HuH-7.5 (cell line): Measurements from ENCODE around the gene SUSD6.

Source experiments
- DNase-seq: peaks from one replicate; pipeline ENCODE4 v3.0.0; 2011; ENCODE audit warnings: low spot score

The SUSD6 gene

DNA sequence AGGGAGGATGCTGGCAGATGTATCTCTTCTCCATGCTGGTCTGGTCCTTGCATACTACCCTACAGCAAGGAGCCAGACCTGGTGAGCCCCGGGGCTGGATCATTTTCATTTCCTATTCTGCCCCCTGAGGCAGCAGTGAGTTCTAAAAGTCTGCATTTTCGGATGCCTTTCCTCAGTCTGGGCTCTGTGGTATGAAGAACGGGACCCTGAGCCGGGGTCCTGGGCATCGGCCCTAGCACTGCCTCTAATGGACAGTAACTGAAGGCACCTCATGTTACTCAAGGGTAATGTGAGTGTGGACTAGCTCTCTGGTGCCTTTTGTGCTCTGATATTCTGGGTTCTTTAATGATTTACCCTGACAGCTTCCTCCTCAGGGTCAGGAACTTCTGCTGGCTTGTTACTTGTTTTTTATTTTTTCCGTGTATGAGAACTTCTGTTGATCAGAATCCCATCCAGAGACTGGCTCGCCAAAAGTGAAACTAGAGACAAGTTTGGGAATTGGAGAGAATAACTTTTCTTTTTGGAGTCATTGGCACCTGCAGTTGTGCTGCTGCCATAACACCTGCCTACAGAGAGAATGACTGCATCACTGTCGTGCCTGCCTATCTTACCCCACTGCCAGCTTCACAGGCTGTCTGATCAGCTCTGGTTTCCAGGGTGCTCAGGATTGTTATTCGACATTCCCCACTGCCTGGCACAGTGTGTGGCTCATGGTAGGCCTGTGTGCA lies 62.3 kb downstream of the SUSD6 start:
- no peak for DNase-seq

DNA sequence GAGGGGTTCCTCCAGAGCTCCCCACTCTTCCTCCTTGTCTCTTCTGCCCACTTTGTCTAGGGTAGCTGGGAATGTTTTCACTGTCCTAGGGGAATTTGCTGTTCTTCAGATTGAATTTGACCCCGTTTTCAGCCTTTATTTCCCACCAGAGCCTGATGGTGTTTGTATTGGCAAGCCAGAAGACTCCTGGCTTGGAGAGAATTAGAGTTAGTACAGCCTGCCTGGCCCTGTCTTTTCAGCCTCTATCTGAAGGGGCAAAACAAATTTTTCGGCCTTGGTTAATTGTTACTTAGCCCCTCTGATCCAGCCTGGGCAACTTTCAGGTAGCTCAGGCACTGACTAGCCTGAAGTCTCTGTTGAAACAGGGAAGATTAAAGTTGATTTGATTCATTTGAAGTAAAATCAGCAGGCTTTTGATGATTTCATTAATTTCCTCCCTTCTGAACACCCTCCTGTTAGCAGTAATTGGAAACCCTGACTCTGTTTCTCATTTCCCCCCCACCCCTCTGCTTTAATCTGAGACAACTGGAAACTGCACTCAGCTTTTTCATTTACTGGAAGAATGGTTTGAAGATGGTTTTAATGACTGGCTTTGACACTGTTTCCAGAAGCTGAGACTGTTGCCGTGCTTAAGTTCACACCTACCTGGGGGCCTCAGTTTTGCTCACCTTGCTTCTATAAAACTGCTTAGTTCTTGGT lies 63.3 kb downstream of the SUSD6 start:
- no peak for DNase-seq

DNA sequence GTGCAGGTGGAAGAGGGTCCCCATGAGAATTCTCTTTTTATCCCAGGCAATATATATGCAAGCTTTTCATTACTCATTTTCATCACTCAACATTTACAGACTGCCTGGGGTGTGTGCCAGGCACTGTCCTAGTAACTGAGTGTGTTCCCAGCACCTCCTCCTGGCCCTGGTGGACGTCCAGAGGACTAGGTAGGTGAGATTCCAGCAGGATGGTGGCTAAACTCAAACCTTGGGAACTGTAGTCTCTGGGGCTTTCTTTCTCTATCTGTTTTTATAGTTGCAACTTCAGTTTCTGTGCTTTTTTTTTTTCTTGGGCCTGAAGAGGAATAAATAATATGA lies 63.8 kb downstream of the SUSD6 start:
- DNase-seq = no peak

DNA sequence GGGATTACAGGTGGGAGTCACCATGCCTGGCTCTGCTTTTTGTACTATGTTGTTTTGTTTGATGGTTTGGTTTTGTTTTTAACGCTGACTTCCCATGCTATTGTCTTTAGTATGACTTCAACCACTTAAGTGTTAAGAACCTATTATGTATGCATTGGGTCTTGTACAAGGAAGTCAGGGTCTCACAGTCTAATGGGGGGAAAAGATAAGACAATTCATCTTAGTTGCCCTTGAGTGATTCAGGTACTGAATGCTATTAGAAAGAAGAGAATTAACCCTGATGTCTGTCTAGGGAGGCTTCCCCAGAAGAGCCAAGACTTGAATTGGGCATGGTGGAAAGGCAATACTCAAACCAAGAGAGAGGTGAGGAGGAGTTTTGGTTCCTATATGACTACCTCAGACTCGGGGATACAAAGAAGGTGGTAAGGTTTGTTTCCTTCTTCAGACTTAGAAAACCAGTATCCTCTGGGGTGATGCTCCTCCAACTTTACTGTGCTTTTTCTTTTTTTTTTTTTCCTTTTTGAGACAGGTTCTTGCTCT lies 64.6 kb downstream of the SUSD6 start:
- DNase-seq = no peak

DNA sequence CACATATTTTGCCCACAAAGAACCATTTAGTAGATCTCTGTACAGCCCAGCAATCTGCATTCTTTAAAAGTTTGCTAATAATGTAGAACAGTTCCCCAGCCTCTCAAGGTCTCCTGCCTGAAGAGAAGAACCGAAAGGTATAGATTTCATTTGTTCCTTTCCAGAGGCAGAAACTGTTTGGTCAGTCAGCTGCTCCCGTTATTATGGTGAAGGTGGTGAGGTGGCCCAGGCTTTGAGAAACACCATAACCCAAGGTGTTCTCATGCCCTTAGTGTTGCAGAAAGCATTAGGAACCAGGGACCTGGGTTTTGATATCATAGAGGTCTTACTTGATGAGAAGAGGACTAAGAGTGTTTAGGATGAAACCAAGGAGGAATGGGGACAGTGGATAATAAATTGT lies 65.3 kb downstream of the SUSD6 start:
- no peak for DNase-seq

DNA sequence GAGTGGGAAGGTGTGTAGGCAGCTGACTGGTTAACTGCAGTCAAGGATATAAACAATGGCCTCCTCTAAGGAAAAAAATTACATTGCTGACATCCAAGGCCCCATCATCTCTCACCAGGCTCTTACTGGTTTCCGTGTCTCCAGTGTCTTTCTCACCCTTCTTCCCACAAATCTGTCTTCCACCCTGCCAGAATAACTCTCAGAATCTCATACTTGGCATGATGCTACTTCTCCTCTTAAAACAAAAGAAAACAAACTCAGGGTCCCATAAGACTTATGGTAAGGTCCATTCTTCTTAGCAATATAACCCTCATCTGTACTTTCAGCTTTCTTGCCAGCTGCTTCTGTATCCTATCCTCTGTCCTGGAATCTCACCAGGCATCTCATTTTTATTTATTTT lies 68.9 kb downstream of the SUSD6 start:
- no peak for DNase-seq

DNA sequence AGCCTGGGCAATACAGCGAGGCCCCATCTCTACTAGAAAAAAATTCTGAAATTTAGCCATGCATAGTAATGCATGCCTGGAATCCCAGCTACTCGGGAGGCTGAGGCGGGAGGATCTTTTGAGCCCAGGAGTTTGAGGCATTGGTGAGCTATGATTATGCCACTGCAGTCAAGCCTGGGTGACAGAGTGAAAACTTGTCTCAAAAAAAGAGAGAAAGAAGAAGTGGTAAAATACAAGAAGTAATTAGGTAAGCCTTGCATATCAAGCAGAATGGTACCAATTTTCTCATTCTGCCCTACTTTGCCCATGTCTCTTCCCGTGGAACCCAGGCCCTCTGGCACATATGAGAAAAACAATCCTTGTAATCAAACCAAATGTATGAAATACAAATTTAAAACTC lies 70.7 kb downstream of the SUSD6 start:
- no peak for DNase-seq

DNA sequence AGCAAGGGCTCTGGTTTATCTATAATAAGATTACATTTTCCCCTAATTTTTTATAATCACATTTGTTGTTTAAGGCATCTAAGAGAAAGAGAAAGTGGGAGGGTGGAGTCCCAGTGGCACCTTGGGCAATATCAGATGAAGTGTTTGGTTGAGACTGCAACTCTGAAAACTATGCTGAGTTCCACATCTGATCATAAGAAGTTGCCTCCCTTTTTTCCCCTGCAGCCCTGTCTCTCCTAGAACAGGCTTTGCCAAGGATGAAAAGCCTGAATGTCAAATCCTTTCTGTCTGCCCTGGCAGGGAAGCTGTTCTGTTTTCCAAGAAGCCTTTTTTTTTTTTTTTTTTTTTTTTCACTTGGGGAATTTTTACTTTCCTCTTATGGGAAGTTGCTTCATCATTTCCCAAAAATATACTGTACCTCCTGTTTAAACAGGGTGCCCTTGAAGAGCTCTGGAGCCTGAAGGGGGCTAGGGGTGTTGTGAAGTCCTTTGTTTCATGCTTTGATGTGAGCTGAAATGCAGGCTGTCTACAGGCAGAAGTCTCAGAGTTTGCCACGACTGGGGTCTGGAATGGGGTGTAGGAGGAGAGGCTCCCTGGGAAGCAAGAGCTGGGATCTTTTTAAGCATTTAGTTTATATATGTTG lies 71.3 kb downstream of the SUSD6 start:
- DNase-seq = no peak

DNA sequence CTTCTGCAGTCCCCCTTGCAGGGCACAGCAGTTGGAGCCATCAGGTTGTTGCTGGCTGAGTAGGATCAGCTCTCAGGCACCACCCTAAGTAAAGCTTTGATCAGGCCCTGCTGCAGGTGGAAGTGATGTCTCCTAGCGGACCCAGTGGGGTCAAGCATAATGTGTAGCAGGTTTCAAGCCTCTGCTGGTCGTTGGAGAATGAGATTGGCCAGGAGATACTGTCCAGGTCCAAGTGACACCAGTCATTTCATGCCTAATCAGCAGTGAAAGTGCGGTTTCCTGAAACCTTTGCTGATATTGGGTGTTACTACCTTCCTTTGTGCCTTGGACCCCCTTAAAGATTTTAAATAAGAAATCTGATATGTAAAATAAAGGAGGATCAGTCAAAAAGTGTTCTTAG lies 72.6 kb downstream of the SUSD6 start:
- no peak for DNase-seq

DNA sequence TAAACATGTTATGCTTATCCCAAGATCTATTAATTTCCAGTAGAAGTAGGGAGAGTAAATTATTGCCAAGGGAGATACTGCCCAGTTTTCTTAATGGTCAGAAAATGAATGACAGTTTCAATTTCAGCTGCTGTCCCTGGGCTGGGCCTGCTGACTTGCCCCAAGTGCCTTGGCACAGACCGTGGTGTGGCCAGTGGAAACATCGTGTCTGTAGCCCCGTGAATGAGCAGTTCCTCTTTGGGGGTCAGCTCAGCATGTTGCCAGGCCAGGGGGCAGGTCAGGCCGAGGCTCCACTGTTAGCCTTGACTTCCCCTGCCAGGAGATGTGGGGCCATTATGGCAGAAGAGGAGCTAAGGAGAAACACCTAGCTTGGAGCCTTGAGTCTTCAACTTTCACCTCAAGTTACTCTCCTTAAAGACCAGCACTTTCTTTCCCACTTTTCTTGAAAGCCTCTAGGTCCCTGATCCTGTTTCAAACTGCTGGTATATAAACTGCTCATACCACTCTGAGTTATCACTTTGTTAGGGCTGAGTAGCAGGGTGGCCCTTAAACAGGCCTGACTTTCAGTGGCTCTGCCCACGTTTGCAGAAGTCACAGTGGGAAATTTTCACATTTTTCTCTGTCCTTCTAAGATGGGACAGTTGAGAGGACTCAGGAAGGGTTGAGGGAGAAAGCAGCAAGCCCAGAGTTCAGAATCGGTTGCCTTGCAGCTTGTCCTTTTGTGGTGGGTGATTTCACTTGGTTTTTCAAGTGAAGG lies 73.2 kb downstream of the SUSD6 start:
- no peak for DNase-seq

DNA sequence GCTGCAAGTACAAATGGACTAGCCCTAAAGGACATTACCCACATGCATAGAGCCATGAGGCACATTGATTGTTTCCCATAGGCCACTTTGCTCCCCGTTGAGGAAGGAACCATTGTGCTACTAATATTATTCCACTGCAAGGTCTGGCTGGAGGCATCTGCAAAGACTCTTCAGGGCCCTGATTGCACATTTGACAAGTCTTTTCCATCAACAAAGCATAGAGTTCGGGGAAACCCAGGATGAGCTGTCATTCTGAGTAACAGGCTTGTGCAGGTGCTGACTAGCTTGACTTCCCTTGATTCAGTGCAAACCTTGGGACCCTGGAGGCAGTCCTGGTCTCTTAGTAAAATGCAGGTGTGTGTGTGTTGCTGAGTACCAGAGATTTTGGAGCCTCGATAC lies 73.8 kb downstream of the SUSD6 start:
- no peak for DNase-seq

DNA sequence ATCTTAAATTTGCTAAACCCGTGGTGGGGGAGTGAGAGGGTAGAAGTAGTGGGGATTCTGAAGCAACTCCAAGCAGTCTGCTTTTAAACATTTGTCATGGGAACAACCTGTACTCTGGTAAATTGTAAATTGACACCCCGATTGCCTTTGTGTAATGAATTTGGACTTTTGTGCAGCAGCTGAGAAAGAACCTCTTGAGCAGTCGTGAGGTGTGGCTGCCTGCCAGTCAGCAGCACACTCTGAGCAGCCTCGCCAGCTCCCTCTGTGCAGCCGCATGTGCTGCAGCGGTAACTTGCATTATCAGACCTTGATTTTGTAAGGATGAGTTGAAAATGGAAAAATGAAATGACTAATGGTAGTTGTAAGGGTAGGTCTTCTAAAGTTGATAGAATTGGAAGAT lies 74.3 kb downstream of the SUSD6 start:
- DNase-seq = no peak

DNA sequence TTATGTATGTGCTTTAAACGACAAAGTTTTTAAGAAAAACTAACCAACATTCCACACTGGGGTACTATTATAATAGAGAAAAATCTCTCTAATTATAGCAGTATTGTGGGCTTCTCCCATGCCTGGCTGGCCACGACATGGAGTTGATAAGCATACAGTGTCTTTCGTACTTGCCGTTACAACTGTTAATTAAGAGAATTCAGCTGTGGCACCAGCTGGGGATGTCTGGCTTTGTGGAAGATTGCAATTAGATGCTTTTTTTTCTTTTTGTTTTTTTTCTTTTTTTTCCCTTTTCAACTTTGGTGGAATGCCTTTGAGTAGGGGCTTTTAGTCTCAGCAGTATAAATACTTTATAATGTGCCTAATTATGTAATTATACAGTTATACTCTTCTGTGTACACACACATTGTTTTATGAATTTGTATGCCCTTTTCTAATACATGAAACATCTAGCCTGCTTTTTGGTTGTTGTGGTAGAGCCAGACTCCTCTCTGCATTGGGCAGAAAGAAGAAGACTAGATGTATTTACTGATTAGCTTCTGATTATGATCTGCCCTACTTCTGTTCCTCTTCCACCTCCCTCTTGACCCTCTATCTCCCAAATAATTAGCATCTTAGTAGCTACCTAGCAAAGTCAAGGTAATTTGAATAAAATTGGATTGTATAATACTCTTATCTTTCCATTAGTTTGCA lies 76.4 kb downstream of the SUSD6 start:
- DNase-seq = no peak

DNA sequence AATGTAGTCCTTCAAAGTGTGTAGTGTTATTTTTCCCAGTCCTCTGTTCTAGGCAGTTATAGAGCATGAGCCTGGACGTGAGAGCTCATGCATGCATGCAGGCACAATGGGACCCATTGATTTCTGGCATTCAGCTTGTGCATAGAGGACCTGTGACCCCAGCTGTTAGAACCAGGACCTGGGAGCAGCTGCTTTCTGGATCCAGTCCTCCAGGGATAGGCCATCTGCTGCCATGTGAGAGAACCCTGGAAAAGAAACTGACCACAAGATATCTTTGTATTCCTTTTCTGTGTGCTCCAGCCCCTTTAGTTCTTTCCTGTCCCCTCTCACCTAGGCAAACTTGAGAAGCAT lies 76.9 kb downstream of the SUSD6 start:
- no peak for DNase-seq

DNA sequence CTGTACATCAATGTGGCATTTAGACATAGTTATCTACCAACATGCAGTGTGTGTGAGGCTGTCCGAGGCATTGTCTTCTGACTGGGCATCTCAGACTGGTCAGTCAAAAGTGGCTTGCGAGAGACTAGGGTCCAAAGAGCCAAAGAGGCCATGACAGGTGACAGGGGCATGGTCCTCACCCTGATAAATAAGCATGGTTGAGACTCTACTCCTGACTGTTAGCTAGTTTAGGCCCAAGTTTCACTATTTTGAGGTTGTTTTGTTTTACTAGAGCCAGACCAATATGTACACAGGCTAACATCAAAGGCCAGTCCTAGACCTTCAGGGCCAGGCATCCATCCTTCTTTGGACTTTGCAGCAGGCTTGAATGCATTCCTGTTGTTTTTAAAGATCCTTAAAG lies 78.6 kb downstream of the SUSD6 start:
- DNase-seq = no peak

DNA sequence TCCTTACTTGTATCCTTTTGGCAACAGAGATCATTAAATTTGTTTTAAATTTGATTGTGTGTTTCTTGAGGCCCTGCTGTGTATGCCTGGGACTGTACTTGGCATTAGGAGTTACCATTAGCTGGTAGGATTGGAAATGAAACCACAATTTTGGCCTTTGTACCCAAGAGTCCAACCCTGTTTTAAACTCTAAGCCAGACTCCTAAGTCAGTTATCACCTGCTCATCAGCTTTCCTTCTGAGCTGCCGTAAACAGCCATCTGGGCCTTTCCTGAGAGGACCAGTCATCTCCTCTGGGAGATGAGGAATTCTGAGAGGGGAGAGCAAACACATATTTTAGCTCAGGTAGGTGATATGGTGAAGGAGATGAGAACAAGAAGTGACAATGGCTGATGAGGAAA lies 81.2 kb downstream of the SUSD6 start:
- no peak for DNase-seq

DNA sequence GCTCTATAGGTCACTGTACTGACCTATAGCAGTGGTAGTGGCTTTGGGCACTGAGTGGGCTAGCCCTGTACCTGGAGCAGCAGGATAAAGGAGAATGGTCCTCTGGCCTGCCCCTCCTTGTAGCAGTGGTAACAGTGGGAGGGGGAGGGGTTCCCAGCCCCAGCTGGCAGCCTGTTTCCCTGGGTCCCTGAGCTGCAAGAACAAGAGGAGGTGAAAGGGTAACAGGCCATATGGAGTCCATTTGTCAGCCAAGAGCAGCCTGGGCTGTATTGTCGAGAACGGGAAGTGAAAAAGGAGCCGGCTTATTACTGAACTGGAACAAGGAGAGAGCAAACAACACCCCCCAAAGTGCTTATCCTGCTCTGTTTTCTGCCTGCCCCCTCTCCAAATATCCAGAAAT lies 81.7 kb downstream of the SUSD6 start:
- DNase-seq = no peak

DNA sequence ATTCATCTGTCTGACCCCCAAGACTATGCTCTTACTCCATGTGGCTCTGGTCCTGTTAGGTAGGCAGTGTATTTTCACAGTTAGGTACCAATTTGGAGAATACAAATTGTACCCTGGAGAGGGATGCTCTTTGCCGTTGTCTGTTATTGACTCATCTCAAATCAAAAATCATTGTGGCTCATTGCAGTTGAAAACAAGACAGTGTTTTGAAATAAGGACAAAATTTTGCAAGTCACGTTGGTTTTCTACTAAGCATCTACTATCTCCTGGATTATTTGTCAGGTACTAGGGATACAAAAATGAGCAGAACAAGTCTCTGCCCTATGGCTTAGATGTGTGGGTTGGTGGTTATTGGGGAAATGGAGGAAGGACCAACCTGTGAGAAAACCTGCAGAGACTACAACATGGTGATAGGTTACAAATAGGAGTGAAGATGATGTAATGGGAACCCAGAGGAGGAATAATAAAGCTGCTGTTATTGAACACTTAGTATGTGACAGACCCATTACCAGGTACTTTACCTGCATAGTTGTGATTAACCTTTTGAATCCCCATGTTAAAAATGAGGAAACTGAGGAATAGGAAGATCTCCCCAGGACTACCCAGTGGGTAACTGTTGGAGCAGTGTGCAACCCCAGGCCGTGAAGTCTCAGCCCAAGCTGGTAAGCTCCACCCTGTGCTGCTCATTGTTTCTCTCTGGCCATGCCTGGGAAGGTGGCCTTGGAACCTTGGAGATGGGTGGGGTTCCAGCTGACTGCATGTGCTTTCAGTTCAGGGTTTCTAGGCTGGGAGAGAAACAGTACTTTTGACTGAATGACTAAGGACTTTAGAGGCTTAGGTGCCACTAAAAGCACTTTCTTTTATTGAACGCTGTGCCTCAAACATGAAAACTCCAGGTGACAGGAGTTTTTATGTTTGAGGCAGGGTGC lies 82.7 kb downstream of the SUSD6 start:
- no peak for DNase-seq

DNA sequence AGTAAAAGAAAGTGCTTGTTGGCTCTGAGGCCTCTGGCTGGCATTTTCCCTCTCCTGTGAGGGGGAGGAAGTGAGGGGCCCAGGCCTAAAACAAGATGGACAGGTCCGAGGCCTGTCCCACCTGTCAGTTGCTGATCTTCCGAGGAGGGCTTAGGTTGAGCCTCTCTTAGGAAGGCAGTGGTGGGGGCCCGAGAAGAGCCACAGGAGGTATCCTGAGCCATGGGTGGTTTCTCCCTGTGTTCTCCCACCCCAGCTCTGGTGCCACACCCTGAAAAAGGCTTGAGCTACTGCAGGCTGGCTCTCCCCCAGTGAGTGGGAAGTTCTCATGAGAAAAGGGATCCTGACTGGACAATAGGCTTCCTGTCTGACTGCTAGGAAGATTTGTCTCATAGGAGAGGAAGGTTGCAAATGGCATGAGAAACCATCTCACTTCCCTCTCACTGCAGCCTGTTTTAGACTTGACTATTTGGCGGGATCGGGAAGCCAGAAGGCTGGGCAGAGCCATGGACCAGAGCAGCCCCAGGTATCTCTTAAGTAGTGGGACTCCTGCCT lies 83.4 kb downstream of the SUSD6 start:
- DNase-seq = no peak

DNA sequence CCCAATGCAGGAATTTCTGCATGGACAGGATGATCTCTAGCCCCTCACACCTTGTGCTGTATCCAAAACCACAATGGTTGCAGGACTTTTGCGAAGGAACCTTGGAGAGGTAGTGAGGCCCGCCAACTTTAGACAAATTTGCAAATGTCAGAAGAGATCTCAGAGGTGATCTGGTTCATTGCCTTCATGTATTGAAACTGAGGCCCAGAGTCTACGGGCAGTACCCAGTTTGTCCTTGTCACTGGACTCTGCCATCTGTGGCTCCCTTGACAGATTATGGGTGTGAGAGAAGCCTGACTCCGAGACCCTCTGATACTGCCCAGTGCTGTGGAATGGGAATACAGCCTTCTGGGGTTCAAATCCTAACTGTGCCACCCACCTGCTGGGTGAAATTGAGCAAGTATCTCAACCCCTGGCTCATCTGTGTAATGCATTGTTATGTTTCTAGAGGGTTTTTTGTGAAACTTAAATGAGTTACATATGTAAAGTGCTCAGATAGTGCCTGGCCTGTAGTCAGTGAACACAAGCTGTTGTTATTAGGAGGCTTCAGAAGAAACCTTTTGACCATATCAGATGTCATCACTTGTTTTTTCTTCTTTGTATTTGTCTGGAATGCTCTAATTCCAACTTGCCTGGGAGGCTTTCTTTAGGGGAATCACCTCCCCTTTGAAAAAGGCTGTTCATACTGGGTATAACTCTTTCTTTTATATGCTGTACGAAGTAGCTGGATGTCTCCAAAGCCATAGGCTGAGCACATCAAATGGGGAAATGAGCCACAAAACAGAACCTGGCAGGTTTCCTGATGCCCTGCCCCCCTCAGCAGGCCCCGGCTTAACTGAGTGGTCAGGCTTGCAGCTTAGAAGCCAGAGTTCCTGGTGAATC lies 84.2 kb downstream of the SUSD6 start:
- DNase-seq = no peak
